Loucy (cell line): ENCODE data around the gene TRAF2.
"Not testable (repeated sequence)": the region's sequence is repeated elsewhere in the genome, so short reads cannot be mapped to it uniquely, and the experiment has no call there.

ENCODE experiments used
- H2AFZ ChIP-seq: fragments of 200-600 bp; sonication (generic); 2 replicates; pipeline ENCODE4 v1.6.0; 2016; ENCODE audit warnings: antibody characterized with exemption, mild to moderate bottlenecking, low read length, moderate library complexity
- H3F3A ChIP-seq: fragments of 200-600 bp; 2 replicates; pipeline ENCODE4 v1.6.0; 2016; ENCODE audit warnings: antibody characterized with exemption, low read depth, mild to moderate bottlenecking
- H3K27me3 ChIP-seq: fragments of 200-600 bp; sonication (generic); 2 replicates; pipeline ENCODE4 v1.6.1; 2014; ENCODE audit warnings: low read length, mild to moderate bottlenecking; ENCODE audit not compliant: insufficient read depth, poor library complexity, severe bottlenecking
- H3K36me3 ChIP-seq: fragments of 200-600 bp; sonication (generic); 2 replicates; pipeline ENCODE4 v1.6.1; 2016; ENCODE audit warnings: low read length; ENCODE audit not compliant: insufficient read depth
- H3K4me1 ChIP-seq: fragments of 200-600 bp; sonication (generic); 2 replicates; pipeline ENCODE4 v1.5.1; 2014; ENCODE audit warnings: low read length, mild to moderate bottlenecking; ENCODE audit not compliant: insufficient read depth, poor library complexity, severe bottlenecking
- H3K4me2 ChIP-seq: fragments of 200-600 bp; sonication (generic); 2 replicates; pipeline ENCODE4 v1.6.0; 2014; ENCODE audit warnings: antibody characterized with exemption, low read length, low read depth, mild to moderate bottlenecking; ENCODE audit not compliant: poor library complexity, severe bottlenecking
- H3K4me3 ChIP-seq: fragments of 200-600 bp; sonication (generic); 2 replicates; pipeline ENCODE4 v1.5.1; 2014; ENCODE audit warnings: low read length, mild to moderate bottlenecking, mixed read lengths; ENCODE audit not compliant: poor library complexity, severe bottlenecking
- H3K79me2 ChIP-seq: fragments of 200-600 bp; sonication (generic); 2 replicates; pipeline ENCODE4 v1.6.1; 2014; ENCODE audit warnings: low read length; ENCODE audit not compliant: insufficient read depth
- H3K9ac ChIP-seq: fragments of 200-600 bp; sonication (generic); 2 replicates; pipeline ENCODE4 v1.6.0; 2014; ENCODE audit warnings: mild to moderate bottlenecking, low read depth, low read length, moderate library complexity; ENCODE audit not compliant: poor library complexity, severe bottlenecking
- H3K9me2 ChIP-seq: fragments of 200-600 bp; sonication (generic); replicated peaks from 2 replicates; pipeline ENCODE4 v1.6.1; 2016; ENCODE audit warnings: low read depth, low read length, mixed read lengths
- H3K9me3 ChIP-seq: fragments of 200-600 bp; sonication (generic); 2 replicates; pipeline ENCODE4 v1.6.1; 2014; ENCODE audit warnings: mild to moderate bottlenecking, antibody characterized with exemption, low read length, low read depth; ENCODE audit not compliant: insufficient read depth
- H4K20me1 ChIP-seq: fragments of 200-600 bp; sonication (generic); 2 replicates; pipeline ENCODE4 v1.6.0; 2014; ENCODE audit warnings: antibody characterized with exemption, low read length, mild to moderate bottlenecking; ENCODE audit not compliant: insufficient read depth, poor library complexity, severe bottlenecking
- EZH2phosphoT487 ChIP-seq: fragments of 200-600 bp; IDR thresholded peaks from 2 replicates; pipeline ENCODE4 v1.6.1; 2018; ENCODE audit warnings: antibody characterized with exemption, mild to moderate bottlenecking, moderate library complexity, borderline replicate concordance
- TF ChIP-seq, protein P1 (sequence below): fragments of 200-600 bp; sonication (generic); conservative IDR thresholded peaks from 2 replicates; pipeline ENCODE4 v1.5.1; 2014; ENCODE audit warnings: mild to moderate bottlenecking, antibody characterized with exemption, low read length

Gene TRAF2

DNA sequence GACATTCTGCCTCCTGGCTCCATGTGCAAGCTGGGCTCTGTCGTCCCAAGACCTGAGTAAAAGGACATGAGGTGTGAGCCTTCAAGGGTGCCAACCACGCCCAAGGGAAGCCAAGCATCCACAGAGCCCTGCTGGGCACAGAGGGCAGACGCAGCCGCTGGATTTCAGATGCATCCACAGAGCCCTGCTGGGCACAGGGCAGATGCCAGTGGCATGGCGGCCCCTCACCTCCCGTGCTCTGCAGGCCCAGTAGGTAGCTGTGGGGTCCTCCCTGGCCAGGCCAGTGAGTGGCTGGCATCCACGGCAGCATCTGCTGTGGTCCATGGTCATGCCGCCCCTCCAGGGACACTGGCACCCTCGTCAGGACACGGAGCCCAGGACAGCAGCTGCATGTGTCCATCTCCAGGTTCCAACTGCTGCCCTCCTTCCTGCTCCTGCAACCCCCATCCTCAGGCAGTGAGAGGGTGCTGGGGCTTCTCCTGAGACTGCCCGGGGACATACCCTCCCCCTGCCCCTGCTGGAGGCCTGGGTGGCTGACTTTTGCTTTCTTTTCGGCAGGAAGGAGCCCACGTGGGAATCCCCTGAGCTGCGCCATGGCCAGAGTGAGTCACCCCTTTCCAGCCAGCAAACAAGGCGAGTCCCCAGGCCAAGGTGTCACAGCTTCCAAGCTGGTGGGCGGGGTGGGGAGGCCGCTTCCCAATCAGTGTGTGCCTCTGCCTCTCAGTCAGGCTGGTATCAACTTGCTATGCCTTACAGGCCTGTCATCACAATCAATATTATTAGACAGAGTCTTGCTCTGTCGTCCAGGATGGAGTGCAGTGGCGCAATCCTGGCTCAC, 4.0 kb upstream of the TRAF2 start:
- H3K4me3 ChIP-seq, result no peak overlapping the region
- TF ChIP-seq, protein P1, sequence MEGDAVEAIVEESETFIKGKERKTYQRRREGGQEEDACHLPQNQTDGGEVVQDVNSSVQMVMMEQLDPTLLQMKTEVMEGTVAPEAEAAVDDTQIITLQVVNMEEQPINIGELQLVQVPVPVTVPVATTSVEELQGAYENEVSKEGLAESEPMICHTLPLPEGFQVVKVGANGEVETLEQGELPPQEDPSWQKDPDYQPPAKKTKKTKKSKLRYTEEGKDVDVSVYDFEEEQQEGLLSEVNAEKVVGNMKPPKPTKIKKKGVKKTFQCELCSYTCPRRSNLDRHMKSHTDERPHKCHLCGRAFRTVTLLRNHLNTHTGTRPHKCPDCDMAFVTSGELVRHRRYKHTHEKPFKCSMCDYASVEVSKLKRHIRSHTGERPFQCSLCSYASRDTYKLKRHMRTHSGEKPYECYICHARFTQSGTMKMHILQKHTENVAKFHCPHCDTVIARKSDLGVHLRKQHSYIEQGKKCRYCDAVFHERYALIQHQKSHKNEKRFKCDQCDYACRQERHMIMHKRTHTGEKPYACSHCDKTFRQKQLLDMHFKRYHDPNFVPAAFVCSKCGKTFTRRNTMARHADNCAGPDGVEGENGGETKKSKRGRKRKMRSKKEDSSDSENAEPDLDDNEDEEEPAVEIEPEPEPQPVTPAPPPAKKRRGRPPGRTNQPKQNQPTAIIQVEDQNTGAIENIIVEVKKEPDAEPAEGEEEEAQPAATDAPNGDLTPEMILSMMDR, result no peak
- no peak for TF ChIP-seq EZH2phosphoT487
- H3K36me3 ChIP-seq, result no peaks in the 10 kb centered on the region
- H2AFZ ChIP-seq, result no peak overlapping the region
- H3K9me3 ChIP-seq, result no peaks in the 10 kb centered on the region
- H3K9me2 ChIP-seq, result no peaks in the 10 kb centered on the region
- no peaks in the 10 kb centered on the region for H3K27me3 ChIP-seq
- H3F3A ChIP-seq, result no peaks in the 10 kb centered on the region
- H3K4me2 ChIP-seq, result peak overlapping the region; percentile 11
- peaks cover 16% of the 10 kb centered on the region for H3K79me2 ChIP-seq
- H3K4me1 ChIP-seq, result peaks cover 22% of the 10 kb centered on the region
- peaks cover 7% of the 10 kb centered on the region for H4K20me1 ChIP-seq
- H3K9ac ChIP-seq, result no peak overlapping the region

DNA sequence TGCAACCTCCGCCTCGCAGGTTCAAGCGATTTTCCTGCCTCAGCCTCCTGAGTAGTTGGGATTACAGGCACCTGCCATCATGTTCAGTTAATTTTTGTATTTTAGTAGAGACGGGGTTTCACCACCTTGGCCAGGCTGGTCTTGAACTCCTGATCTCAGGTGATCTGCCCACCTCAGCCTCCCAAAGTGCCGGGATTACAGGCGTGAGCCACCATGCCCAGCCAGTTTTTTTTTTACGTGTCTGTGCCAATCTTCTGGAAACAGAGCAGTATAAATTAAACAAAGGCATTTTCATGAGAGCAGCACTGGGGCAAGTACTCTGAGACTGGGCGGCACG, 3.4 kb upstream of the TRAF2 start:
- peaks cover 22% of the 10 kb centered on the region for H3K79me2 ChIP-seq
- H3K4me1 ChIP-seq, result peaks cover 25% of the 10 kb centered on the region
- not testable (repeated sequence) for H2AFZ ChIP-seq, H3K9me2 ChIP-seq, H3K4me3 ChIP-seq, H3K9ac ChIP-seq, H3K9me3 ChIP-seq, H3K4me2 ChIP-seq, H3K36me3 ChIP-seq, H3F3A ChIP-seq, H3K27me3 ChIP-seq
- H4K20me1 ChIP-seq, result peaks cover 13% of the 10 kb centered on the region

DNA sequence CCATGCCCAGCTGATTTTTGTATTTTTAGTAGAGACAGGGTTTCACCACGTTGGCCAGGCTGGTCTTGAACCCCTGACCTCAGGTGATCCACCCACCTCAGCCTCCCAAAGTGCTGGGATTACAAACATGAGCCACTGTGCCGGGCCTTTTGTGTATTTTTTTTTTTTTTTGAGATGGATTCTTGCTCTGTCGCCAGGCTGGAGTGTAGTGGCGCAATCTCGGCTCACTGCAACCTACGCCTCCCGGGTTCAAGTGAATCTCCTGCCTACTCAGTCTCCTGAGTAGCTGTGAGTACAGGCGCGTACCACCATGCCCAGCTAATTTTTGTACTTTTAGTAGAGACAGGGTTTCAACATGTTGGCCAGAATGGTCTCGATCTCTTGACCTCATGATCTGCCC, 2.6 kb upstream of the TRAF2 start:
- not testable (repeated sequence) for H3K9me3 ChIP-seq, H2AFZ ChIP-seq, H3K4me3 ChIP-seq, H3K36me3 ChIP-seq, H3K27me3 ChIP-seq, H3K9ac ChIP-seq, H3F3A ChIP-seq, H3K4me2 ChIP-seq, H3K9me2 ChIP-seq
- H3K79me2 ChIP-seq, result peaks cover 30% of the 10 kb centered on the region
- H4K20me1 ChIP-seq, result peaks cover 20% of the 10 kb centered on the region
- peaks cover 31% of the 10 kb centered on the region for H3K4me1 ChIP-seq

DNA sequence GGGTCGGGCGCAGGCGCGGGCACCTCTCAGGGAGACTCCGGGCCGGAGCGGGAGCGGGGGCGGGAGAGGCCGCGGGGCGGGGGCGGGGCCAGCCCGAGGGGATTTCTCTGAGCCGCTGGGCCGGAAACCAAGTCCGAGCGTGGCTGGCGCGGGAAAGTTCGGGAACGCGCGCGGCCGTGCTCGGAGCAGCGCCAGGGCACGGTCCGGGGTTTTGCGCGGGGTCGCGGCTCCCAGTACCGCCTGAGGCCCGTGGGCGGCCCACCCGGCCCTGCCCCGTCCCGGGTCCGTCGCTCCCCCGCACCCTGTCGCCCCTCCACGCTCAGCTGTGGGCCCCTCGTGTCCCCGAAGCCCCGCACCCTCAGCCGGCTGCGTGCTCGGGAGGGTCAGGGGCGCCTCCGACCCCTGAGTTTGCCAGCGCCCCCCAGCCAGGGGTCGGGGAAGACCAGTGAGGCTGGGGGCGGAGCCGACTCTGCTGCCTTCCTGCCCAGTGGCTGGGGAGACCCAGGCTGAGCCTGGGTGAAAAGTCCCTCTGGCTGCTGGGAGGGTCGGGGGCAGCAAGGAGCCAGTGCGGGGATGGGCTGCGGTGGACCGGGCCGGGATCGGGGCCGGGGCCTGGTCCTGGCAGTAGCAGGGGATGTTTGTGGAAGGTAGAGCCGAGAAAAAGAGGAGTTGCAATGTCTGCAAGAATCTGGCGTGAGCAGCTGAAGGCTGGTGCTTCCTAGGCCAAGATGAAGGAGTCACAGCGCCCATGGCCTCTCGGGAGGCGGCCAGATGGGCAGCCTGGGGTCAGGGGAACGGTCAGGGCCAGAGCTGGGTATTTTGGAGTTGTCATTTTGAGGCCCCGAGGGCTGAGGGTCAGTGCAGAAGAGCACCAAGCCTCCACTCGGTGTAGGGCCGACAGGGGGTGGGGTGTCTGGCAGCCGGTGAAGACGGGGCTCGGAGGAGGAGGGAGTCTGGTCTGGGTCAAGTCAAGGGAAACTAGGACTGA, 588 bp downstream of the TRAF2 start:
- peaks cover 41% of the 10 kb centered on the region for H4K20me1 ChIP-seq
- H2AFZ ChIP-seq, result peak overlapping the region; percentile 55

More for the DNA sequence above, 588 bp downstream of the TRAF2 start:
- Histone ChIP-seq H3K79me2 (peaks cover 62% of the 10 kb centered on the region), H3K4me2 (peak overlapping the region; percentile 88), H3K27me3 (no peaks in the 10 kb centered on the region), H3K9me2 (no peaks in the 10 kb centered on the region), H3K4me1 (peaks cover 31% of the 10 kb centered on the region), H3F3A (no peaks in the 10 kb centered on the region), H3K36me3 (peaks cover 6% of the 10 kb centered on the region; the same call in 1 of the 2 replicates), H3K4me3 (peak overlapping the region; percentile 87), H3K9me3 (no peaks in the 10 kb centered on the region), H3K9ac (peak overlapping the region; percentile 97)
- TF ChIP-seq EZH2phosphoT487, result no peak
- TF ChIP-seq, protein P1, result no peak
